Measurements from ENCODE around the gene CTDSPL. TPM values are rescaled to one million over a fixed set of nuclear protein-coding genes. Genes with fewer than 3 reads are reported as not detected.
A peak's percentile ranks its signal among the peaks of the same experiment; 100 is the strongest.
"Not testable (repeated sequence)": the region's sequence is repeated elsewhere in the genome, so short reads cannot be mapped to it uniquely, and the experiment has no call there.

Gene CTDSPL
- total RNA-seq, 1 donor from 2014 or later = not detected

GRCh38 chr3:38030126-38031021 is 168.7 kb downstream of the CTDSPL start:
- Mint-ChIP-seq H3K27me3 (peaks cover 24% of the 10 kb centered on the region), H3K27ac (no peak overlapping the region), H3K9me3 (no peaks in the 10 kb centered on the region), H3K4me3 (peak overlapping the region; percentile 56), H3K4me1 (peaks cover 13% of the 10 kb centered on the region), H3K36me3 (ENCODE audit: low read depth) (no peaks in the 10 kb centered on the region)
- TF ChIP-seq CTCF (IDR thresholded peaks at IDR 0.05) = no peak
- ChIA-PET POLR2A (interaction anchor here (0.6 to 0.8 kb wide), 2 partner anchors 9 to 563 kb away, joined by 3 to 4 read pairs; partner anchors contain the start of gene DLEC1), CTCF (no interaction called here)
- intact Hi-C loops (cut with micrococcal nuclease) = no loop called here
- no peak for DNase-seq
- ATAC-seq (ENCODE audit: low read depth) = no peak

- Mint-ChIP-seq H3K27ac (no peak overlapping the region), H3K4me1 (peaks cover 8% of the 10 kb centered on the region), H3K9me3 (no peaks in the 10 kb centered on the region), H3K4me3 (peak overlapping the region; percentile 37), H3K36me3 (ENCODE audit: low read depth) (no peaks in the 10 kb centered on the region), H3K27me3 (peaks cover 24% of the 10 kb centered on the region)
- no peak for TF ChIP-seq CTCF (IDR thresholded peaks at IDR 0.05)
- ChIA-PET CTCF (no interaction called here), POLR2A (no interaction called here)
- no peak for ATAC-seq (ENCODE audit: low read depth)
- DNase-seq = no peak
- intact Hi-C loops (cut with micrococcal nuclease) = no loop called here
These were observed 169.6 kb downstream of the CTDSPL start for GRCh38 chr3:38031022-38031994.

GRCh38 chr3:38032328-38032865 is 170.7 kb downstream of the CTDSPL start:
- Mint-ChIP-seq H3K4me3 (no peak overlapping the region), H3K27me3 (peaks cover 24% of the 10 kb centered on the region), H3K4me1 (peaks cover 8% of the 10 kb centered on the region), H3K27ac (no peak overlapping the region), H3K36me3 (ENCODE audit: low read depth) (no peaks in the 10 kb centered on the region), H3K9me3 (no peaks in the 10 kb centered on the region)
- DNase-seq = no peak
- intact Hi-C loops (cut with micrococcal nuclease) = no loop called here
- ChIA-PET POLR2A (no interaction called here), CTCF (no interaction called here)
- no peak for TF ChIP-seq CTCF (IDR thresholded peaks at IDR 0.05)
- no peak for ATAC-seq (ENCODE audit: low read depth)

GRCh38 chr3:38033586-38033985 is 171.9 kb downstream of the CTDSPL start:
- peaks cover 22% of the 10 kb centered on the region for H3K27me3 Mint-ChIP-seq
- DNase-seq; H3K36me3 Mint-ChIP-seq (ENCODE audit: low read depth); H3K27ac Mint-ChIP-seq; H3K9me3 Mint-ChIP-seq; intact Hi-C loops (cut with micrococcal nuclease); H3K4me3 Mint-ChIP-seq; ATAC-seq (ENCODE audit: low read depth); H3K4me1 Mint-ChIP-seq; POLR2A ChIA-PET; CTCF ChIA-PET: not testable (repeated sequence)

Other genes with a start within 250 kb of the CTDSPL start
- 21.6 and 23.8 TPM in 2 replicates for gene VILL, start 128.9 kb downstream of the CTDSPL start, total RNA-seq
- gene PLCD1, start 167.8 kb downstream of the CTDSPL start, total RNA-seq = 2.4 and 6.5 TPM in 2 replicates
- 0.10 and 0.11 TPM in 2 replicates for gene DLEC1, start 177.3 kb downstream of the CTDSPL start, total RNA-seq